Measurements from ENCODE around the gene COX4I2. TPM values are rescaled to one million over a fixed set of nuclear protein-coding genes. Genes with fewer than 3 reads are reported as not detected.

COX4I2 gene
- polyA plus RNA-seq, 1 donor from 2014 or later = not detected

DNA sequence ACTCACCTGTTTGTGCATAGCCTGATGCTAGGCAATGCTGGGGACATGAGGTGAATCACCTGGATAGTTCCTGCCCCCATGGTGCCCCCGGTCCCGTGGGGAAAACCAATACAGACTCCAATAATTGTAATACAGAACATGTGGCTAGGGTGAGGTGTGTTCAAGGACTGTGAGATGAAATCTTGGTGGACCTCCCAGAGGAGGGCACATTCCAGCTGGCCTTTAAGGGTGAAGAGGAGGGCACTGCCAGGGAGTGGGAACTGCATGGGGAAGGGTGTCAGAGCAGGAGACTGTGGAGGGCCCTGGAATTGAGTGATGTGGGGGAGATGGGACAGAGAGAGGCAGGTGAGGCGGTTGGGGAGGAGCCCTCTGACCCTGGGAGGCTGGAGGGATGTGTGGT is 2.5 kb downstream of the COX4I2 start:
- no peaks in the 10 kb centered on the region for H3K9me2 ChIP-seq (ENCODE audit: insufficient read depth, low read length)
- no peak overlapping the region for H3K27ac ChIP-seq (ENCODE audit: low read length)
- H3F3A ChIP-seq (ENCODE audit: insufficient read depth, low read length, poor library complexity, severe bottlenecking) = no peaks in the 10 kb centered on the region
- H4K20me1 ChIP-seq (ENCODE audit: insufficient read depth) = no peaks in the 10 kb centered on the region
- TF ChIP-seq, protein P1, sequence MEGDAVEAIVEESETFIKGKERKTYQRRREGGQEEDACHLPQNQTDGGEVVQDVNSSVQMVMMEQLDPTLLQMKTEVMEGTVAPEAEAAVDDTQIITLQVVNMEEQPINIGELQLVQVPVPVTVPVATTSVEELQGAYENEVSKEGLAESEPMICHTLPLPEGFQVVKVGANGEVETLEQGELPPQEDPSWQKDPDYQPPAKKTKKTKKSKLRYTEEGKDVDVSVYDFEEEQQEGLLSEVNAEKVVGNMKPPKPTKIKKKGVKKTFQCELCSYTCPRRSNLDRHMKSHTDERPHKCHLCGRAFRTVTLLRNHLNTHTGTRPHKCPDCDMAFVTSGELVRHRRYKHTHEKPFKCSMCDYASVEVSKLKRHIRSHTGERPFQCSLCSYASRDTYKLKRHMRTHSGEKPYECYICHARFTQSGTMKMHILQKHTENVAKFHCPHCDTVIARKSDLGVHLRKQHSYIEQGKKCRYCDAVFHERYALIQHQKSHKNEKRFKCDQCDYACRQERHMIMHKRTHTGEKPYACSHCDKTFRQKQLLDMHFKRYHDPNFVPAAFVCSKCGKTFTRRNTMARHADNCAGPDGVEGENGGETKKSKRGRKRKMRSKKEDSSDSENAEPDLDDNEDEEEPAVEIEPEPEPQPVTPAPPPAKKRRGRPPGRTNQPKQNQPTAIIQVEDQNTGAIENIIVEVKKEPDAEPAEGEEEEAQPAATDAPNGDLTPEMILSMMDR (IDR thresholded peaks at IDR 0.05; ENCODE audit: poor library complexity, severe bottlenecking) = no peak
- no peak for TF ChIP-seq EP300 (conservative IDR thresholded peaks at IDR 0.05; ENCODE audit: poor library complexity, severe bottlenecking)
- no peak for TF ChIP-seq TAF1 (IDR thresholded peaks at IDR 0.05; ENCODE audit: low read depth)
- no peak for TF ChIP-seq RAD21 (conservative IDR thresholded peaks at IDR 0.05)
- TF ChIP-seq, protein P2, sequence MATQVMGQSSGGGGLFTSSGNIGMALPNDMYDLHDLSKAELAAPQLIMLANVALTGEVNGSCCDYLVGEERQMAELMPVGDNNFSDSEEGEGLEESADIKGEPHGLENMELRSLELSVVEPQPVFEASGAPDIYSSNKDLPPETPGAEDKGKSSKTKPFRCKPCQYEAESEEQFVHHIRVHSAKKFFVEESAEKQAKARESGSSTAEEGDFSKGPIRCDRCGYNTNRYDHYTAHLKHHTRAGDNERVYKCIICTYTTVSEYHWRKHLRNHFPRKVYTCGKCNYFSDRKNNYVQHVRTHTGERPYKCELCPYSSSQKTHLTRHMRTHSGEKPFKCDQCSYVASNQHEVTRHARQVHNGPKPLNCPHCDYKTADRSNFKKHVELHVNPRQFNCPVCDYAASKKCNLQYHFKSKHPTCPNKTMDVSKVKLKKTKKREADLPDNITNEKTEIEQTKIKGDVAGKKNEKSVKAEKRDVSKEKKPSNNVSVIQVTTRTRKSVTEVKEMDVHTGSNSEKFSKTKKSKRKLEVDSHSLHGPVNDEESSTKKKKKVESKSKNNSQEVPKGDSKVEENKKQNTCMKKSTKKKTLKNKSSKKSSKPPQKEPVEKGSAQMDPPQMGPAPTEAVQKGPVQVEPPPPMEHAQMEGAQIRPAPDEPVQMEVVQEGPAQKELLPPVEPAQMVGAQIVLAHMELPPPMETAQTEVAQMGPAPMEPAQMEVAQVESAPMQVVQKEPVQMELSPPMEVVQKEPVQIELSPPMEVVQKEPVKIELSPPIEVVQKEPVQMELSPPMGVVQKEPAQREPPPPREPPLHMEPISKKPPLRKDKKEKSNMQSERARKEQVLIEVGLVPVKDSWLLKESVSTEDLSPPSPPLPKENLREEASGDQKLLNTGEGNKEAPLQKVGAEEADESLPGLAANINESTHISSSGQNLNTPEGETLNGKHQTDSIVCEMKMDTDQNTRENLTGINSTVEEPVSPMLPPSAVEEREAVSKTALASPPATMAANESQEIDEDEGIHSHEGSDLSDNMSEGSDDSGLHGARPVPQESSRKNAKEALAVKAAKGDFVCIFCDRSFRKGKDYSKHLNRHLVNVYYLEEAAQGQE (IDR thresholded peaks at IDR 0.05; ENCODE audit: borderline replicate concordance) = no peak
- no peaks in the 10 kb centered on the region for H3K9me3 ChIP-seq (ENCODE audit: low read length)
- no peak overlapping the region for H3K9ac ChIP-seq (ENCODE audit: low read length)
- no peak overlapping the region for H3K4me3 ChIP-seq (ENCODE audit: low read length)
- H3K27me3 ChIP-seq (ENCODE audit: insufficient read depth, low read depth, low read length) = no peaks in the 10 kb centered on the region
- H3K36me3 ChIP-seq (ENCODE audit: insufficient read depth, low read length) = no peaks in the 10 kb centered on the region
- H3K79me2 ChIP-seq (replicated peaks; ENCODE audit: insufficient read depth, low read length) = no peaks in the 10 kb centered on the region
- no peak overlapping the region for H2AFZ ChIP-seq (ENCODE audit: low read depth, low read length)
- no peak overlapping the region for H3K4me2 ChIP-seq (ENCODE audit: low read length)

GRCh38 chr20:31641391-31641790 is 3.7 kb downstream of the COX4I2 start:
- Histone ChIP-seq H3K9me3 (ENCODE audit: low read length) (no peaks in the 10 kb centered on the region), H3K4me3 (ENCODE audit: low read length) (no peak overlapping the region), H3K36me3 (ENCODE audit: insufficient read depth, low read length) (no peaks in the 10 kb centered on the region), H3F3A (ENCODE audit: insufficient read depth, low read length, poor library complexity, severe bottlenecking) (no peaks in the 10 kb centered on the region), H3K9me2 (ENCODE audit: insufficient read depth, low read length) (no peaks in the 10 kb centered on the region), H2AFZ (ENCODE audit: low read depth, low read length) (no peak overlapping the region), H3K79me2 (replicated peaks; ENCODE audit: insufficient read depth, low read length) (no peaks in the 10 kb centered on the region), H3K27me3 (ENCODE audit: insufficient read depth, low read depth, low read length) (no peaks in the 10 kb centered on the region), H3K27ac (ENCODE audit: low read length) (no peak overlapping the region), H4K20me1 (ENCODE audit: insufficient read depth) (no peaks in the 10 kb centered on the region), H3K9ac (ENCODE audit: low read length) (no peak overlapping the region), H3K4me2 (ENCODE audit: low read length) (no peak overlapping the region)
- TF ChIP-seq RAD21 (conservative IDR thresholded peaks at IDR 0.05) (no peak), EZH2 (IDR thresholded peaks at IDR 0.05; ENCODE audit: borderline replicate concordance, insufficient read depth, low read length, poor library complexity, severe bottlenecking) (no peak), MXI1 (conservative IDR thresholded peaks at IDR 0.05; ENCODE audit: poor library complexity, severe bottlenecking) (no peak), SMC3 (conservative IDR thresholded peaks at IDR 0.05; ENCODE audit: poor library complexity) (no peak), EP300 (conservative IDR thresholded peaks at IDR 0.05; ENCODE audit: poor library complexity, severe bottlenecking) (no peak), POLR2AphosphoS5 (IDR thresholded peaks at IDR 0.05) (no peak), TAF1 (IDR thresholded peaks at IDR 0.05; ENCODE audit: low read depth) (no peak)
- TF ChIP-seq, protein P2 (IDR thresholded peaks at IDR 0.05; ENCODE audit: borderline replicate concordance) = no peak
- TF ChIP-seq, protein P1 (IDR thresholded peaks at IDR 0.05; ENCODE audit: poor library complexity, severe bottlenecking) = no peak

Data from neural cell (in vitro differentiated cells).